A172 (cell line): Measurements from ENCODE around the gene IGFL3. TPM values are rescaled to one million over a fixed set of nuclear protein-coding genes. Genes with fewer than 3 reads are reported as not detected.
"Not testable (repeated sequence)": the region's sequence is repeated elsewhere in the genome, so short reads cannot be mapped to it uniquely, and the experiment has no call there.

ENCODE experiments used
- DNase-seq: peaks from one replicate; pipeline ENCODE4 v3.0.0-alpha.2; 2015; ENCODE audit warnings: low spot score
- total RNA-seq: library from RNA; depleted of rRNA; stranded (reverse); fragments of >200 nt; shearing (Covaris generic); gene quantifications from 2 replicates; pipeline ENCODE4 v1.2.3, GENCODE V29; 2014; rRNA removed

The IGFL3 gene
- 0.53 TPM in 1 of 2 replicates, not detected in the other for total RNA-seq

GRCh38 chr19:46124638-46125115 is at the start of gene IGFL3:
Gene IGFL3 (minus strand): TSS chr19:46124688. CDS start chr19:46124649, 39 bp downstream.
- DNase-seq = no peak

GRCh38 chr19:46173886-46174480 is 49.5 kb upstream of the IGFL3 start:
- no peak for DNase-seq

- DNase-seq = no peak
Observed at GRCh38 chr19:46162731-46163130, 38.2 kb upstream of the IGFL3 start.

- DNase-seq = not testable (repeated sequence)
Observed at GRCh38 chr19:46161642-46162257, 37.3 kb upstream of the IGFL3 start.

GRCh38 chr19:46160233-46160775 is 35.8 kb upstream of the IGFL3 start:
- DNase-seq = no peak

- no peak for DNase-seq
Observed at GRCh38 chr19:46159418-46160232, 35.1 kb upstream of the IGFL3 start.

- no peak for DNase-seq
Observed at GRCh38 chr19:46155237-46155636, 30.7 kb upstream of the IGFL3 start.

GRCh38 chr19:46150606-46151005 is 26.1 kb upstream of the IGFL3 start:
- no peak for DNase-seq

GRCh38 chr19:46147791-46148288 is 23.4 kb upstream of the IGFL3 start, which contains the start of gene IGFL2:
Gene IGFL2 (plus strand): TSS chr19:46148238. CDS start chr19:46148279, 41 bp downstream.
- no peak for DNase-seq

- no peak for DNase-seq
Observed at GRCh38 chr19:46147166-46147740, 22.8 kb upstream of the IGFL3 start.

- DNase-seq = no peak
Observed at GRCh38 chr19:46144756-46145155, 20.3 kb upstream of the IGFL3 start.

GRCh38 chr19:46142294-46142693 is 17.8 kb upstream of the IGFL3 start:
- no peak for DNase-seq

GRCh38 chr19:46141421-46141820 is 16.9 kb upstream of the IGFL3 start:
- no peak for DNase-seq

- DNase-seq = no peak
Observed at GRCh38 chr19:46137915-46138473, 13.5 kb upstream of the IGFL3 start.

- DNase-seq = peak; percentile 30
Observed at GRCh38 chr19:46134527-46134926, 10.0 kb upstream of the IGFL3 start.

GRCh38 chr19:46133777-46134241 is 9.3 kb upstream of the IGFL3 start:
- no peak for DNase-seq

- DNase-seq = peak; percentile 91
Observed at GRCh38 chr19:46133101-46133627, 8.7 kb upstream of the IGFL3 start.

- no peak for DNase-seq
Observed at GRCh38 chr19:46132508-46133100, 8.1 kb upstream of the IGFL3 start.

- no peak for DNase-seq
Observed at GRCh38 chr19:46131485-46132143, 7.1 kb upstream of the IGFL3 start.

GRCh38 chr19:46126086-46126580 is 1.6 kb upstream of the IGFL3 start:
- DNase-seq = no peak
